Measurements from ENCODE around the gene ADO.

DNA sequence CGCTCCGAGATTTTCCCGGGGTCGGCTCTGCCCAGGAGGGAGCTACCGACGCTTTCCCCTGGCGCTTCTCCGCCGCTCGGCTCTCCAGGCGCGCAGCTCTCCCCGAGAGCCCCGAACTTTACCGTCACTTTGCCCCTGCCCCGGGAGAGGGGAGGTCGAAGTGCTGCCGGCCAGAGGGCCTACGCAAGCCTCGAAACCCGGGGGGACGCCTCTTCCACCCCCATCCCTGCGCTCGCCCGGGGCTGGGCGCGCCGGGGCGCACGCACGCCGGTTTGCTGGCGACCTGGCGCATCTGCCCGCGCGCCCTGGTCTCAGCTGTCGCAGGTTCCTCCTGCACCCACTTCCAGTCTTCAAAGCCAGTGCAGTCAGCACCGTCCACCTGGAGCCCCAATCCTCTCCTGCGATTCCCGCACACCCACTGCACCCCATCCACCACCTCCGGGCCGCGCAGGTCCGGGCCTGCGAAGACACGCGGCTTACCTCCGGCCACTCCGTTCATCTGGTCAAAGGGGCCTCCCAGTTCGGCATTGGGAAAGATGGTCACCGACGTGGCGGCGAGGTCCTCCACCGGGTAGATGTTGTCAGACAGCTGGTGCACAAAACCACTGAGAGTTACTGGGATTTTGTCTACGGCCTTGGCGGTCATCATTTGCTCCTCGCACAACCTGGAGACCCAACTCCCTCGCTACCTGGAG, 11.0 kb downstream of the ADO start:
- TF ChIP-seq GATA2 (IDR thresholded peaks at IDR 0.05; ENCODE audit: low read depth, low read length) (no peak), GATA3 (IDR thresholded peaks at IDR 0.05; ENCODE audit: low read depth, low read length) (no peak)
